ENCODE measurements around the gene DAZAP1.

Gene DAZAP1

GRCh38 chr19:1455336-1456120, 48.1 kb downstream of the DAZAP1 start:
- DNase-seq (ENCODE audit: low read depth, low spot score) = no peak

GRCh38 chr19:1456121-1456900, 48.9 kb downstream of the DAZAP1 start:
- DNase-seq (ENCODE audit: low read depth, low spot score) = no peak

DNA sequence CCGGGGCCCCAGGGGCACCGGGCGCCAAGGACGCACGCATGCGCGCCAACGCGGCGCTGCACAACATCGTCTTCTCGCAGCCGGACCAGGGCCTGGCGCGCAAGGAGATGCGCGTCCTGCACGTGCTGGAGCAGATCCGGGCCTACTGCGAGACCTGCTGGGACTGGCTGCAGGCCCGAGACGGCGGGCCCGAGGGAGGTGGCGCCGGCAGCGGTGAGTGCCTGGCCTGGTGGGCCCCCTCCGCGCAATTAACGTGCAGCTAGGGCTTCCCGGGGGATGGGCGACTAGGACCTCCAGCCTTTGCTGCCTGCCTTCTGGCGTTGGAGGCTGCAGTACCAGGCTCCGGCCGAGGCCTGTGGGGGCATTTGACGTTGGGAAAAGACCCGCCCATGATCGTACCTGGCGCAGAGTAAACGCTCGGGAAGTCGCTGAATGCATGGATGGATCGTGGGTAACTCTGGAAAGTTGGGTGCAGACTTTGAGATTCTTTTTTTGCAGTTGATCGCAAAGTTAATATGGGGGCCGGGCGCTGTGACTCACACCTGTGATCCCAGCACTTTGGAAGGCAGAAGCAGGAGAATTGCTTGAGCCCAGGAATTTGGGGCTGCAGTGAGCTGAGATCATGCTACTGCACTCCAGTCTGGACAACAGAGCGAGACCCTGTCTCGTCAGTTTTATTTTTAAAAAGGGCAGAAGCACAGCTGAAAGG, 49.8 kb downstream of the DAZAP1 start:
- DNase-seq (ENCODE audit: low read depth, low spot score) = no peak

DNA sequence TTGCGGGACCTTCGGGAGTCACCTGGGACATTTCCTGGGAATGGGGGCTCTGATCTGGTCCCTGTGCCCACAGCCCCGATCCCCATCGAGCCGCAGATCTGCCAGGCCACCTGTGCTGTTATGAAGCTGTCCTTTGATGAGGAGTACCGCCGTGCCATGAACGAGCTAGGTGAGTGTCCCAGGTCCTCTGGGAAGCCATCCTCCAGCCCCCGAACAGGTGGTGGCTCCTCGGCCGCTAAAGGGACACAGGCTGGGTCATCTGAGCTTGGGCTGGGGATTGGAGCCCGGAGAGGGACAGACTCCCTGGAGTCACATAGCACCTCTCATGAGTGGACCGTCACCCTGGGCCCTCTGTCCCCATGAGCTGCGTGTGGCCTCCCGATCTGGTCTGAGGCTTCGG, 50.5 kb downstream of the DAZAP1 start:
- no peak for DNase-seq (ENCODE audit: low read depth, low spot score)

GRCh38 chr19:1459479-1459878, 52.1 kb downstream of the DAZAP1 start:
- DNase-seq (ENCODE audit: low read depth, low spot score) = no peak

- DNase-seq (ENCODE audit: low read depth, low spot score) = no peak
Observed at GRCh38 chr19:1460033-1460995, 52.9 kb downstream of the DAZAP1 start.

DNA sequence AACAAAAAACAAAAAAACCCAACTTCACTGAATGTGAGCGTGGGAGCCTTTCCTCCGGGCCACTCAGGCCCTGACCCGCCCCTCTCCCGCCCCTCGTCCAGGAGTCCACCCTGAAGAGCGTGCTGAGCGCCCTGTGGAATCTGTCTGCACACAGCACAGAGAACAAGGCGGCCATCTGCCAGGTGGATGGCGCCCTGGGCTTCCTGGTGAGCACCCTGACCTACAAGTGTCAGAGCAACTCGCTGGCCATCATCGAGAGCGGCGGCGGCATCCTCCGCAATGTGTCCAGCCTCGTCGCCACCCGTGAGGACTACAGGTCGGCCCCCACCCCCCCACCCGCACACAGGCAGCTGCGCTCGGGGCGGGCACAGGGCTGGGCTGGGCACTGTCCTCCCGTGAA, 54.5 kb downstream of the DAZAP1 start:
- no peak for DNase-seq (ENCODE audit: low read depth, low spot score)

GRCh38 chr19:1465191-1466016, 58.0 kb downstream of the DAZAP1 start:
- DNase-seq (ENCODE audit: low read depth, low spot score) = no peak

GRCh38 chr19:1466018-1466460, 58.7 kb downstream of the DAZAP1 start:
- DNase-seq (ENCODE audit: low read depth, low spot score) = no peak

GRCh38 chr19:1466461-1467214, 59.3 kb downstream of the DAZAP1 start:
- DNase-seq (ENCODE audit: low read depth, low spot score) = no peak

- no peak for DNase-seq (ENCODE audit: low read depth, low spot score)
Observed at GRCh38 chr19:1467215-1467489, 59.8 kb downstream of the DAZAP1 start.

GRCh38 chr19:1467490-1468273, 60.3 kb downstream of the DAZAP1 start:
- DNase-seq (ENCODE audit: low read depth, low spot score) = no peak

- DNase-seq (ENCODE audit: low read depth, low spot score) = no peak
Observed at GRCh38 chr19:1468274-1468820, 61.0 kb downstream of the DAZAP1 start.

- no peak for DNase-seq (ENCODE audit: low read depth, low spot score)
Observed at GRCh38 chr19:1468821-1469254, 61.5 kb downstream of the DAZAP1 start.

GRCh38 chr19:1469255-1470054, 62.1 kb downstream of the DAZAP1 start:
- DNase-seq (ENCODE audit: low read depth, low spot score) = no peak

DNA sequence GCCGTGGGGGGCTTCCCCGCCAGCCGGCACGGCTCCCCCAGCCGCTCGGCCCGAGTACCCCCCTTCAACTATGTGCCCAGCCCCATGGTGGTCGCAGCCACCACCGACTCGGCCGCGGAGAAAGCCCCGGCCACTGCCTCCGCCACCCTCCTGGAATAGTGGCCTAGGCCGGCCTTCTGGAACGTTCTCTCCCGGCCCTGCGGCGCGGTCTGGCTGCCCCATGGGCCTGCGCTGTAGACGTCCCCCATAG, 62.6 kb downstream of the DAZAP1 start:
- no peak for DNase-seq (ENCODE audit: low read depth, low spot score)

- no peak for DNase-seq (ENCODE audit: low read depth, low spot score)
Observed at GRCh38 chr19:1470305-1471009, 63.1 kb downstream of the DAZAP1 start.

Data from brain pericyte (primary cell).